HepG2 (cell line): ENCODE measurements around the gene POLR3GL. TPM values are rescaled to one million over a fixed set of nuclear protein-coding genes. Genes with fewer than 3 reads are reported as not detected.

ENCODE experiments used
- ATF1 ChIP-seq: IDR thresholded peaks from 2 replicates; pipeline ENCODE4 v1.6.1; 2016; ENCODE audit warnings: mild to moderate bottlenecking, control low read depth
- ATM ChIP-seq: fragments of 450-650 bp; IDR thresholded peaks from 2 replicates; pipeline ENCODE4 v1.7.1; 2017; ENCODE audit warnings: mild to moderate bottlenecking, borderline replicate concordance
- FOXC1 ChIP-seq: sonication (generic); formaldehyde crosslinking; IDR thresholded peaks from 2 replicates; pipeline ENCODE4 v1.8.0; 2022; ENCODE audit warnings: mild to moderate bottlenecking, missing genetic modification reagents, borderline replicate concordance
- HINFP ChIP-seq: sonication (generic); formaldehyde crosslinking; IDR thresholded peaks from 2 replicates; pipeline ENCODE4 v1.4.0; 2020; ENCODE audit warnings: low read depth, mild to moderate bottlenecking, missing genetic modification reagents
- HNRNPLL ChIP-seq: fragments of 200-400 bp; formaldehyde crosslinking; IDR thresholded peaks from 2 replicates; pipeline ENCODE4 v1.6.1; 2017; ENCODE audit warnings: mild to moderate bottlenecking, low read depth, low read length; ENCODE audit not compliant: poor library complexity, severe bottlenecking
- HOMEZ ChIP-seq: IDR thresholded peaks from 2 replicates; pipeline ENCODE4 v1.6.1; 2016; ENCODE audit warnings: low read depth
- HOXA9 ChIP-seq: sonication (generic); formaldehyde crosslinking; IDR thresholded peaks from 2 replicates; pipeline ENCODE4 v1.8.1; 2022; ENCODE audit warnings: missing genetic modification reagents, mild to moderate bottlenecking, moderate library complexity, borderline replicate concordance
- KAT7 ChIP-seq: IDR thresholded peaks from 2 replicates; pipeline ENCODE4 v1.6.1; 2018; ENCODE audit warnings: borderline replicate concordance, missing compliant biosample characterization
- KAT8 ChIP-seq: IDR thresholded peaks from 2 replicates; pipeline ENCODE4 v1.6.1; 2016; ENCODE audit warnings: missing genetic modification reagents, missing compliant biosample characterization
- KLF15 ChIP-seq: sonication (generic); formaldehyde crosslinking; IDR thresholded peaks from 2 replicates; pipeline ENCODE4 v1.8.1; 2023; ENCODE audit warnings: borderline replicate concordance, mild to moderate bottlenecking, inconsistent platforms, missing genetic modification reagents, mixed read lengths
- KMT2A ChIP-seq: sonication (generic); formaldehyde crosslinking; IDR thresholded peaks from 2 replicates; pipeline ENCODE4 v1.4.0; 2020; ENCODE audit warnings: missing genetic modification reagents
- MLLT10 ChIP-seq: sonication (generic); formaldehyde crosslinking; IDR thresholded peaks from 2 replicates; pipeline ENCODE4 v1.4.0; 2020; ENCODE audit warnings: missing genetic modification reagents
- NR2F1 ChIP-seq, 2 experiments: fragments of 450-650 bp in 1 of 2; formaldehyde crosslinking in 1 of 2; IDR thresholded peaks; 2 replicates each; pipeline versions ENCODE4 v1.5.0 to v1.6.1; 2016 to 2020; ENCODE audit warnings: mild to moderate bottlenecking in 1 of 2, missing compliant biosample characterization in 1 of 2, missing genetic modification reagents in 1 of 2, moderate library complexity in 1 of 2
- SRF ChIP-seq: IDR thresholded peaks from 2 replicates; pipeline ENCODE4 v1.6.1; 2011; ENCODE audit warnings: mild to moderate bottlenecking, low read depth, low read length, moderate library complexity
- TBL1XR1 ChIP-seq: fragments of 150-350 bp; IDR thresholded peaks from 2 replicates; pipeline ENCODE4 v1.6.1; 2014; ENCODE audit warnings: borderline replicate concordance, low read length; ENCODE audit not compliant: partially characterized antibody
- U2AF2 ChIP-seq: fragments of 200-400 bp; formaldehyde crosslinking; IDR thresholded peaks from 2 replicates; pipeline ENCODE4 v1.6.1; 2017; ENCODE audit warnings: low read depth, mild to moderate bottlenecking, low read length
- ZNF563 ChIP-seq: sonication (generic); formaldehyde crosslinking; IDR thresholded peaks from 2 replicates; pipeline ENCODE4 v1.8.0; 2022; ENCODE audit warnings: mild to moderate bottlenecking, moderate library complexity, missing genetic modification reagents
- ZNF589 ChIP-seq: sonication (generic); formaldehyde crosslinking; conservative IDR thresholded peaks from 2 replicates; pipeline ENCODE4 v1.8.0; 2022; ENCODE audit warnings: mild to moderate bottlenecking, moderate library complexity, missing genetic modification reagents
- ZNF646 ChIP-seq: sonication (generic); formaldehyde crosslinking; IDR thresholded peaks from 2 replicates; pipeline ENCODE4 v1.9.0; 2021; ENCODE audit warnings: mild to moderate bottlenecking, missing genetic modification reagents
- polyA plus RNA-seq, 8 experiments: library from polyadenylated mRNA; depleted of rRNA in 3 of 8; stranded (reverse) in 7 of 8; unstranded in 1 of 8; fragments of >200 nt; fragmentation: Illumina TruSeq in 4 of 8; extraction: Trizol in 4 of 8; gene quantifications; 2 replicates each; pipeline versions ENCODE4 v1.2.1 to v1.2.3, GENCODE V29; 2011 to 2016; ENCODE audit warnings: low read depth in 4 of 8, missing spikeins in 1 of 8, mixed read lengths in 1 of 8; ENCODE audit not compliant: insufficient read depth in 1 of 8
- total RNA-seq, 5 experiments: library from RNA; depleted of rRNA; stranded (reverse); fragments of >200 nt; fragmentation: Illumina TruSeq; extraction: Trizol; gene quantifications; 2 replicates each; pipeline ENCODE4 v1.2.3, GENCODE V29; 2016; ENCODE audit warnings: low read depth in 1 of 5
- TF ChIP-seq, protein P1 (sequence below): sonication (generic); formaldehyde crosslinking; IDR thresholded peaks from 2 replicates; pipeline ENCODE4 v1.5.0; 2020; ENCODE audit warnings: missing genetic modification reagents

Gene POLR3GL
- total and polyA plus RNA-seq, 2 of the 13 experiments (the other 11 are each of a cell fraction or from before 2014, with no cell fraction given): 11.5 to 12.4 TPM

- no peak for TF ChIP-seq HINFP (CRISPR knock-in tag)
- TF ChIP-seq, protein P1, sequence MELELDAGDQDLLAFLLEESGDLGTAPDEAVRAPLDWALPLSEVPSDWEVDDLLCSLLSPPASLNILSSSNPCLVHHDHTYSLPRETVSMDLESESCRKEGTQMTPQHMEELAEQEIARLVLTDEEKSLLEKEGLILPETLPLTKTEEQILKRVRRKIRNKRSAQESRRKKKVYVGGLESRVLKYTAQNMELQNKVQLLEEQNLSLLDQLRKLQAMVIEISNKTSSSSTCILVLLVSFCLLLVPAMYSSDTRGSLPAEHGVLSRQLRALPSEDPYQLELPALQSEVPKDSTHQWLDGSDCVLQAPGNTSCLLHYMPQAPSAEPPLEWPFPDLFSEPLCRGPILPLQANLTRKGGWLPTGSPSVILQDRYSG: no peak
- no peak for TF ChIP-seq KMT2A (CRISPR knock-in tag)
- no peak for TF ChIP-seq SRF
- TF ChIP-seq ZNF646 (CRISPR knock-in tag): no peak
- no peak for TF ChIP-seq NR2F1 (CRISPR knock-in tag; IDR thresholded peaks at IDR 0.05)
- no peak for TF ChIP-seq U2AF2
- TF ChIP-seq FOXC1: no peak
- TF ChIP-seq TBL1XR1: no peak
- TF ChIP-seq ATF1 (CRISPR knock-in tag): no peak
- no peak for TF ChIP-seq ZNF589
- TF ChIP-seq ATM: no peak
- TF ChIP-seq HNRNPLL: no peak
- 0 out of 2 replicates have a peak, but pooled peaks have one; percentile 25 for TF ChIP-seq KAT8
- no peak for TF ChIP-seq HOXA9 (CRISPR knock-in tag)
- no peak; the same call in 1 of the 2 replicates for TF ChIP-seq KAT7 (CRISPR knock-in tag)
- TF ChIP-seq MLLT10 (CRISPR knock-in tag): no peak
- no peak for TF ChIP-seq KLF15 (CRISPR knock-in tag)
- TF ChIP-seq ZNF563 (CRISPR knock-in tag): no peak
- TF ChIP-seq HOMEZ (CRISPR knock-in tag): peak; percentile 10; the same call in 1 of the 2 replicates
Observed at GRCh38 chr1:145997016-145997717, 32.7 kb downstream of the POLR3GL start (continued).
